GM15510 (cell line): ENCODE data around the gene PLEKHB1.

ENCODE experiments used
- POLR2A ChIP-seq: IDR thresholded peaks from 3 replicates; pipeline ENCODE4 v1.6.1; 2011; ENCODE audit warnings: borderline replicate concordance; ENCODE audit not compliant: insufficient read length; ENCODE audit errors: extremely low read depth

PLEKHB1 gene

GRCh38 chr11:73637012-73637411 is 9.4 kb upstream of the PLEKHB1 start:
- TF ChIP-seq POLR2A, result no peak

DNA sequence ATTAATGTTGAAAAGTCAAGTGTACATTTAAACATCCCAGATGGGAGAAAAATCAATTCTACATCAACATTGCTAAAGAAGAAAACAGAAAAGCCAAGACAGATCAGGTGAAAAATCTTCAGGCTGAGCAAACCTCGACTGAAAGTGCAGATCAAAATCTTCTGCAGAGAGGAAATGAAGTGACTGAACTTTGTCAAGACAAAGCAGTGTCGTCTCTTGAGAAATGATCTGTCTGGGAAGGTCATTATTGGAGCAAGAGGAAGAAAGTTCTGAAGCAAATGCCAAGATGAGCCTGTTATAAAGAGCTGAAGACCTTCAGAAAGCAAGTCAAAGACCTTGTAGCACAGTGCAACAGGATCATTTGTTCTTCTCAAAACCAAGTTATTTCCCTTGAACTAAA is 5.8 kb upstream of the PLEKHB1 start:
- TF ChIP-seq POLR2A, result no peak

DNA sequence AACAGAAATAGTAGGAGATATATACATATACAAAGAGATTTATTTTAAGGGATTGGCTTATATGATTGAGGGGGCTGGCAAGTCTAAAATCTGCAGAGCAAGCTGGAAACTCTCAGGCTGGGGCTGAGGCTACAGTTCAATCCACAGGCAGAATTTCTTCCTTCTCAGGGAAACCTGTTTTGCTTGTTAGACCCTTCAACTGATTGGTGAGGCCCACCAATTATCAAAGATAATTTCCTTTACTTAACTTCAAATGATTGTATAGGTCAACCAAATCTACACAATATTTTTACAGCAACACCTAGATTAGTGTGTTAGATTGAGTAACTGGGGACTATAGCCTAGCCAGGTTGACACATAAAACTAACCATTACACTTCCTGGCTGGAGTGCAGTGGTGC is 4.7 kb upstream of the PLEKHB1 start:
- TF ChIP-seq POLR2A, result no peak

- TF ChIP-seq POLR2A, result no peak
These were observed 1.0 kb upstream of the PLEKHB1 start for GRCh38 chr11:73645121-73645969.

- TF ChIP-seq POLR2A, result no peak
These were observed 1.2 kb downstream of the PLEKHB1 start for GRCh38 chr11:73647459-73648100.

DNA sequence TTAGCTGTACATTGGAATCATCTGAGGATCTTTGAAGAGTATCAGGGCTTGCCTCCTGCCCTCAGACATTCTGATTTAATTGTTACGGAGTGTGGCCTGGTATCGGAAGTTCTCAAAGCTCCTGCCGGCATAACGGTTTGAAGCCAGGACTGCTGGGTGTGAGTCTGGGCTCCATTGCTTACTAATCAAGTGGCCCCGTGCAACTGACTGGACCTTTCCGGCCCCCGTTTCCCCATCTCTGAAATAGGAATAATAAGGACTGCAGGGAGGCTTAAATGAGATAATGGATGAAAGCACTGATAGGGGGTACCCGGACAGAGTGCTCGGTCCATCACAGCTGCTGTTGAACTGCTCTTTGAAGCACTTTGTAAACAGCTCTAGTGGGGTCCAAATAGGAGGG is 1.7 kb downstream of the PLEKHB1 start:
- TF ChIP-seq POLR2A, result no peak

DNA sequence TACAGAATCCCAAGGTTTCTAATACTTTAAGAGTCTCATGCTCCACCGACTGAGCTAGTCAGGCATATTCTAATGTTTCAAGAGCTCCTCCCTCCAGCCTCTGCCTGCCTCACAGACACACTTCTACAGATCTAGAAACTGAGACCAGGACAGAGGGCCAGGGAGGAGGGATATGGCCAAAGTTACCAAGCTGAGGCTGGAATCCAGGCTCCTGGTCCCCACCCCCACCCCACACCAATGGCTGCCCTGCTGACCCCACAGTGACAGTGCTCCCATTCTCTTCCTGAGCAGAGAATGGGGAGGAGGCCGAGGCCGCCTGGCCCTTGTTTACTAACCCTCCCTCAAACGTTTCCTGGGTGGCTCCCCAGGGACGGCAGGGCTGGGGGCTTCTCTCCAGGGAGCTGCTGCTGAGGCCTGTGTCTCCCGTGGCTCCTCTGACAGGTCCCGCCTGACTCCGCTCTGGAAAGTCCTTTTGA is 2.2 kb downstream of the PLEKHB1 start:
- TF ChIP-seq POLR2A, result no peak

- no peak for TF ChIP-seq POLR2A
These were observed 2.8 kb downstream of the PLEKHB1 start for GRCh38 chr11:73649206-73649605.

GRCh38 chr11:73650400-73650799 is 4.0 kb downstream of the PLEKHB1 start:
- TF ChIP-seq POLR2A, result no peak

GRCh38 chr11:73651252-73651651 is 4.9 kb downstream of the PLEKHB1 start:
- TF ChIP-seq POLR2A, result no peak

DNA sequence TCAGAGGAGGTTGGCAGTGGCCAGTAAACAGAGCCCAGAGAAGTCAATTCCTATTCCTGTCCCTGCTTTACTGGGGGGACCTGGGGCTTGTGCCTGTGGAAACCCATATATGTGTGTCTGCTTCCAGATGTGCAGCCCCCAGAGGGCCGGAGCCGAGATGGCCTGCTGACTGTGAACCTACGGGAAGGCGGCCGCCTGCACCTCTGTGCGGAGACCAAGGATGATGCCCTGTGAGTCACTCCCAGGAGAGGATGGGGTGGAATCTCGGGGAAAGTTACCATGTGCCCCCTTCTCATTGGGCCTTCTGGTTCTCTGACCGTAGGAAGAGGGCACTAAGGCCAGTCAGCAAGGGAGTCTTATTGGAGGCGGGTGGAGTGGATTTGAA is 5.3 kb downstream of the PLEKHB1 start:
- no peak for TF ChIP-seq POLR2A

GRCh38 chr11:73652046-73652730 is 5.8 kb downstream of the PLEKHB1 start:
- no peak for TF ChIP-seq POLR2A

- TF ChIP-seq POLR2A, result no peak
These were observed 6.6 kb downstream of the PLEKHB1 start for GRCh38 chr11:73652856-73653559.

GRCh38 chr11:73653996-73654395 is 7.6 kb downstream of the PLEKHB1 start:
- no peak for TF ChIP-seq POLR2A
